HCT116 (cell line): ENCODE results near the gene WDPCP. TPM values are rescaled to one million over a fixed set of nuclear protein-coding genes. Genes with fewer than 3 reads are reported as not detected.

ENCODE experiments used
- ATAC-seq: fragments of 200-7000 bp; cut with Tn5 transposase; 2 replicates; pipeline ENCODE4 v1.9.1; 2020; ENCODE audit warnings: mild to moderate bottlenecking, moderate library complexity
- BruUV-seq: library from RNA; stranded (reverse); fragments of 400-500 nt; replicated peaks from 2 replicates; lab custom pipeline; 2021; lab: Mats Ljungman, UMichigan
- CTCF ChIA-PET: fragments of 300-600 bp; sonication (Branson Sonifier 250); formaldehyde crosslinking; loops from one replicate; lab custom pipeline; 2021; ENCODE audit warnings: antibody characterized with exemption; lab: Charles Lee
- POLR2A ChIA-PET: fragments of 300-600, 350-600 bp; sonication (Branson Sonifier 250); formaldehyde crosslinking; loops from one replicate; lab custom pipeline; 2021; ENCODE audit warnings: antibody characterized with exemption; lab: Charles Lee
- RAD21 ChIA-PET, 2 experiments: fragments of 300-600 bp; sonication (Branson Sonifier 250); formaldehyde crosslinking; loops; one replicate each; lab custom pipeline; 2023; ENCODE audit warnings: low total read pairs in 2 of 2; ENCODE audit not compliant: uncharacterized antibody in 2 of 2, unreplicated experiment in 2 of 2, low non-redundant PET in 1 of 2; lab: Charles Lee
- DNase-seq: peaks from one replicate; pipeline ENCODE4 v3.0.0-alpha.2; 2010; ENCODE audit warnings: low read depth, low spot score
- H2AFZ ChIP-seq: fragments of 200-600 bp; shearing (Covaris generic), sonication (generic); 2 replicates; pipeline ENCODE4 v1.6.1; 2017; ENCODE audit warnings: low read depth, mixed run types, mixed read lengths, antibody characterized with exemption, low read length; ENCODE audit not compliant: poor library complexity, severe bottlenecking
- H3K27ac ChIP-seq: 2 replicates; pipeline ENCODE4 v1.5.1; 2012; ENCODE audit warnings: low read depth, low read length
- H3K27me3 ChIP-seq: fragments of 200-600 bp; sonication (generic); 2 replicates; pipeline ENCODE4 v1.6.1; 2016; ENCODE audit warnings: mixed run types, low read length, mixed read lengths; ENCODE audit not compliant: insufficient read depth
- H3K36me3 ChIP-seq, 2 experiments: fragments of 200-500 bp in 1 of 2; fragments of 200-600 bp in 1 of 2; sonication (Bioruptor generic) in 1 of 2; sonication (generic) in 1 of 2; 2 replicates each; pipeline versions ENCODE4 v1.5.1 to v1.6.1; 2014 to 2016; ENCODE audit warnings: low read length in 2 of 2, inconsistent platforms in 1 of 2, mixed read lengths in 1 of 2, mixed run types in 1 of 2; ENCODE audit not compliant: insufficient read depth in 2 of 2, control insufficient read depth in 1 of 2
- H3K4me1 ChIP-seq, 2 experiments: fragments of 200-600 bp in 1 of 2; sonication (generic) in 1 of 2; 2 replicates each; pipeline versions ENCODE4 v1.5.1 to v1.6.1; 2012 to 2017; ENCODE audit warnings: low read length in 2 of 2, inconsistent platforms in 1 of 2, mild to moderate bottlenecking in 1 of 2, mixed read lengths in 1 of 2, mixed run types in 1 of 2, moderate library complexity in 1 of 2; ENCODE audit not compliant: insufficient read depth in 2 of 2, control insufficient read depth in 1 of 2
- H3K4me2 ChIP-seq: fragments of 200-600 bp; sonication (generic); 2 replicates; pipeline ENCODE4 v1.6.1; 2017; ENCODE audit warnings: mixed run types, low read length, mixed read lengths
- H3K4me3 ChIP-seq, 2 experiments: fragments of 200-600 bp in 1 of 2; sonication (generic) in 1 of 2; replicated peaks in 1 of 2; 2 replicates each; pipeline ENCODE4 v1.5.1; 2011 to 2016; ENCODE audit warnings: low read length in 2 of 2, control low read depth in 1 of 2, low read depth in 1 of 2, mild to moderate bottlenecking in 1 of 2, mixed read lengths in 1 of 2, mixed run types in 1 of 2
- H3K79me2 ChIP-seq: fragments of 200-600 bp; sonication (generic); 2 replicates; pipeline ENCODE4 v1.6.1; 2017; ENCODE audit warnings: mild to moderate bottlenecking, mixed run types, low read length, moderate library complexity, mixed read lengths; ENCODE audit not compliant: insufficient read depth
- H3K9ac ChIP-seq: fragments of 200-600 bp; sonication (generic); 2 replicates; pipeline ENCODE4 v1.6.1; 2016; ENCODE audit warnings: low read length, mixed read lengths
- H3K9me2 ChIP-seq: fragments of 200-600 bp; sonication (generic), shearing (Covaris generic); 2 replicates; pipeline ENCODE4 v1.6.1; 2017; ENCODE audit warnings: mixed run types, mild to moderate bottlenecking, moderate library complexity; ENCODE audit not compliant: insufficient read depth
- H3K9me3 ChIP-seq, 2 experiments: fragments of 200-500 bp in 1 of 2; fragments of 200-600 bp in 1 of 2; sonication (Bioruptor generic) in 1 of 2; sonication (generic) in 1 of 2; 2 replicates each; pipeline ENCODE4 v1.6.1; 2014 to 2017; ENCODE audit warnings: low read length in 2 of 2, mixed read lengths in 2 of 2, inconsistent platforms in 1 of 2, low read depth in 1 of 2, mild to moderate bottlenecking in 1 of 2, mixed run types in 1 of 2, moderate library complexity in 1 of 2; ENCODE audit not compliant: control insufficient read depth in 1 of 2, insufficient read depth in 1 of 2
- H4K20me1 ChIP-seq: fragments of 200-600 bp; sonication (generic), shearing (Covaris generic); 2 replicates; pipeline ENCODE4 v1.6.1; 2017; ENCODE audit warnings: mixed run types, mild to moderate bottlenecking, moderate library complexity; ENCODE audit not compliant: insufficient read depth
- CBX3 ChIP-seq: IDR thresholded peaks from 2 replicates; pipeline ENCODE4 v1.6.1; 2012; ENCODE audit warnings: low read depth
- CEBPB ChIP-seq: IDR thresholded peaks from 2 replicates; pipeline ENCODE4 v1.6.1; 2012; ENCODE audit warnings: low read depth
- EGR1 ChIP-seq: IDR thresholded peaks from 2 replicates; pipeline ENCODE4 v1.6.1; 2012; ENCODE audit warnings: low read depth
- ELF1 ChIP-seq: IDR thresholded peaks from 2 replicates; pipeline ENCODE4 v1.6.1; 2012; ENCODE audit warnings: low read depth, borderline replicate concordance
- FOSL1 ChIP-seq: IDR thresholded peaks from 2 replicates; pipeline ENCODE4 v1.6.1; 2012; ENCODE audit warnings: low read depth
- JUND ChIP-seq: IDR thresholded peaks from 2 replicates; pipeline ENCODE4 v1.6.1; 2012
- POLR2A ChIP-seq: IDR thresholded peaks from 2 replicates; pipeline ENCODE4 v1.7.0; 2011; ENCODE audit warnings: borderline replicate concordance; ENCODE audit not compliant: insufficient read depth, insufficient read length; ENCODE audit errors: extremely low read depth
- RAD21 ChIP-seq: IDR thresholded peaks from 2 replicates; pipeline ENCODE4 v1.6.1; 2012; ENCODE audit warnings: low read depth, mild to moderate bottlenecking
- SIN3A ChIP-seq: IDR thresholded peaks from 2 replicates; pipeline ENCODE4 v1.6.1; 2012; ENCODE audit warnings: low read depth
- SRF ChIP-seq: IDR thresholded peaks from 2 replicates; pipeline ENCODE4 v1.6.1; 2012; ENCODE audit warnings: low read depth
- YY1 ChIP-seq: IDR thresholded peaks from 2 replicates; pipeline ENCODE4 v1.6.1; 2011; ENCODE audit warnings: low read length, low read depth, moderate library complexity, mild to moderate bottlenecking; ENCODE audit not compliant: insufficient replicate concordance; ENCODE audit errors: extremely low read depth
- ZFX ChIP-seq: fragments of 450-650 bp; IDR thresholded peaks from 2 replicates; pipeline ENCODE4 v1.6.1; 2017
- intact Hi-C: fragments of 100-400 bp; cut with micrococcal nuclease; formaldehyde crosslinking; loops from 2 replicates; pipeline ENCODE4 v1.10.0; 2022
- total RNA-seq: library from RNA; stranded (reverse); gene quantifications from one replicate; pipeline ENCODE4 v1.2.1, GENCODE V29; 2021; ENCODE audit not compliant: unreplicated experiment
- TF ChIP-seq, protein P1 (sequence below), 3 experiments: fragments of 200-600 bp in 1 of 3; sonication (generic) in 1 of 3; IDR thresholded peaks in 2 of 3; conservative IDR thresholded peaks in 1 of 3; 2 replicates each; pipeline ENCODE4 v1.5.1; 2012 to 2017; ENCODE audit warnings: low read depth in 2 of 3, low read length in 2 of 3, antibody characterized with exemption in 1 of 3, borderline replicate concordance in 1 of 3, control low read depth in 1 of 3, mild to moderate bottlenecking in 1 of 3, mixed read lengths in 1 of 3, mixed run types in 1 of 3, moderate library complexity in 1 of 3; ENCODE audit not compliant: insufficient read depth in 1 of 3
- TF ChIP-seq, protein P2 (sequence below): IDR thresholded peaks from 2 replicates; pipeline ENCODE4 v1.6.1; 2012
- TF ChIP-seq, protein P3 (sequence below): IDR thresholded peaks from 2 replicates; pipeline ENCODE4 v1.6.1; 2011; ENCODE audit warnings: mild to moderate bottlenecking, low read length, moderate library complexity; ENCODE audit not compliant: insufficient replicate concordance; ENCODE audit errors: extremely low read depth

The WDPCP gene
- total RNA-seq, 1 experiment from 2014 or later, result 4.1 TPM

DNA sequence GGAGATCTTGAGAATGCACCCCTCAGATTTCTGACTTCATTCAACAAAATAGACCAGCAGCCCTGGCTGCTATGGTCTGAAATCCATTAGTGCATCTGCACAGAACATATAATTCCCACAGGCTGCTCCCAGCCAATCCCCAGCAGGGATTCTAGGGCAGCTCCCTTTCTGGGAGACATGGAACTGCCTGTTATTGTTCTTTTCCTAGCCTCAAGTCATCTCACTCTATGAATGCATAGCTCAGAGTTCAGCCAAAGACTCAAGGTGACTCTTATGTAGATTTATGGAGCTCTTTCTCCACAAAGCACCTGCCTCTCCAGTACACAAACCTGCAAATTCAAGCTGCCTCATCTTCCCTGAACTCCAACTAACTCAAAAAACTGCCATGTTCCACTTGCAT, 241.9 kb downstream of the WDPCP start:
- intact Hi-C loops, result no loop called here
- no TSS peak for BruUV-seq

More for the DNA sequence above, 241.9 kb downstream of the WDPCP start:
- Histone ChIP-seq H3K9ac (no peak overlapping the region), H3K79me2 (no peaks in the 10 kb centered on the region), H3K4me1 (no peaks in the 10 kb centered on the region), H4K20me1 (no peaks in the 10 kb centered on the region), H3K27me3 (no peaks in the 10 kb centered on the region), H2AFZ (no peak overlapping the region), H3K9me2 (no peaks in the 10 kb centered on the region), H3K27ac (no peak overlapping the region), H3K4me3 (no peak overlapping the region), H3K36me3 (no peaks in the 10 kb centered on the region), H3K9me3 (no peaks in the 10 kb centered on the region; a peak in 1 of 4 replicates), H3K4me2 (no peak overlapping the region)
- ATAC-seq, result no peak
- POLR2A ChIA-PET, result no interaction called here
- CTCF ChIA-PET, result no interaction called here
- RAD21 ChIA-PET, result no interaction called here
- TF ChIP-seq ZFX (no peak), RAD21 (no peak), YY1 (no peak), SIN3A (no peak), EGR1 (no peak), CBX3 (no peak), SRF (no peak), JUND (no peak), FOSL1 (no peak), CEBPB (no peak), ELF1 (no peak), POLR2A (no peak)
- TF ChIP-seq, protein P1, sequence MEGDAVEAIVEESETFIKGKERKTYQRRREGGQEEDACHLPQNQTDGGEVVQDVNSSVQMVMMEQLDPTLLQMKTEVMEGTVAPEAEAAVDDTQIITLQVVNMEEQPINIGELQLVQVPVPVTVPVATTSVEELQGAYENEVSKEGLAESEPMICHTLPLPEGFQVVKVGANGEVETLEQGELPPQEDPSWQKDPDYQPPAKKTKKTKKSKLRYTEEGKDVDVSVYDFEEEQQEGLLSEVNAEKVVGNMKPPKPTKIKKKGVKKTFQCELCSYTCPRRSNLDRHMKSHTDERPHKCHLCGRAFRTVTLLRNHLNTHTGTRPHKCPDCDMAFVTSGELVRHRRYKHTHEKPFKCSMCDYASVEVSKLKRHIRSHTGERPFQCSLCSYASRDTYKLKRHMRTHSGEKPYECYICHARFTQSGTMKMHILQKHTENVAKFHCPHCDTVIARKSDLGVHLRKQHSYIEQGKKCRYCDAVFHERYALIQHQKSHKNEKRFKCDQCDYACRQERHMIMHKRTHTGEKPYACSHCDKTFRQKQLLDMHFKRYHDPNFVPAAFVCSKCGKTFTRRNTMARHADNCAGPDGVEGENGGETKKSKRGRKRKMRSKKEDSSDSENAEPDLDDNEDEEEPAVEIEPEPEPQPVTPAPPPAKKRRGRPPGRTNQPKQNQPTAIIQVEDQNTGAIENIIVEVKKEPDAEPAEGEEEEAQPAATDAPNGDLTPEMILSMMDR (IDR thresholded peaks at IDR 0.05 in 2 of 3, conservative IDR thresholded peaks at IDR 0.05 in 1 of 3; ENCODE audit: borderline replicate concordance in 1 of 3, insufficient read depth in 1 of 3, low read depth in 2 of 3, low read length in 2 of 3), result no peak
- TF ChIP-seq, protein P2, sequence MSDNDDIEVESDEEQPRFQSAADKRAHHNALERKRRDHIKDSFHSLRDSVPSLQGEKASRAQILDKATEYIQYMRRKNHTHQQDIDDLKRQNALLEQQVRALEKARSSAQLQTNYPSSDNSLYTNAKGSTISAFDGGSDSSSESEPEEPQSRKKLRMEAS, result no peak
- TF ChIP-seq, protein P3, sequence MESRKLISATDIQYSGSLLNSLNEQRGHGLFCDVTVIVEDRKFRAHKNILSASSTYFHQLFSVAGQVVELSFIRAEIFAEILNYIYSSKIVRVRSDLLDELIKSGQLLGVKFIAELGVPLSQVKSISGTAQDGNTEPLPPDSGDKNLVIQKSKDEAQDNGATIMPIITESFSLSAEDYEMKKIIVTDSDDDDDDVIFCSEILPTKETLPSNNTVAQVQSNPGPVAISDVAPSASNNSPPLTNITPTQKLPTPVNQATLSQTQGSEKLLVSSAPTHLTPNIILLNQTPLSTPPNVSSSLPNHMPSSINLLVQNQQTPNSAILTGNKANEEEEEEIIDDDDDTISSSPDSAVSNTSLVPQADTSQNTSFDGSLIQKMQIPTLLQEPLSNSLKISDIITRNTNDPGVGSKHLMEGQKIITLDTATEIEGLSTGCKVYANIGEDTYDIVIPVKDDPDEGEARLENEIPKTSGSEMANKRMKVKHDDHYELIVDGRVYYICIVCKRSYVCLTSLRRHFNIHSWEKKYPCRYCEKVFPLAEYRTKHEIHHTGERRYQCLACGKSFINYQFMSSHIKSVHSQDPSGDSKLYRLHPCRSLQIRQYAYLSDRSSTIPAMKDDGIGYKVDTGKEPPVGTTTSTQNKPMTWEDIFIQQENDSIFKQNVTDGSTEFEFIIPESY, result no peak
- no peak for DNase-seq
